ENCODE results near the gene RDH5. TPM values are rescaled to one million over a fixed set of nuclear protein-coding genes. Genes with fewer than 3 reads are reported as not detected.
A peak's percentile ranks its signal among the peaks of the same experiment; 100 is the strongest.

RDH5 gene
- total RNA-seq, 1 donor from 2014 or later: 2.3 TPM

GRCh38 chr12:55765736-55766290 is 45.6 kb downstream of the RDH5 start:
- Mint-ChIP-seq H3K9me3 (ENCODE audit: low read depth) (no peaks in the 10 kb centered on the region), H3K27me3 (ENCODE audit: low read depth) (no peaks in the 10 kb centered on the region), H3K4me1 (ENCODE audit: low read depth) (no peaks in the 10 kb centered on the region), H3K27ac (ENCODE audit: unreplicated experiment) (no peak overlapping the region), H3K4me3 (ENCODE audit: unreplicated experiment) (no peak overlapping the region), H3K36me3 (ENCODE audit: low read depth) (peaks cover 14% of the 10 kb centered on the region)
- no peak for TF ChIP-seq CTCF (IDR thresholded peaks at IDR 0.05)
- no peak for DNase-seq (ENCODE audit: low spot score)

GRCh38 chr12:55767156-55767555 is 47.0 kb downstream of the RDH5 start:
- no peaks in the 10 kb centered on the region for H3K27me3 Mint-ChIP-seq (ENCODE audit: low read depth)
- H3K9me3 Mint-ChIP-seq (ENCODE audit: low read depth): no peaks in the 10 kb centered on the region
- H3K4me1 Mint-ChIP-seq (ENCODE audit: low read depth): no peaks in the 10 kb centered on the region
- no peak for DNase-seq (ENCODE audit: low spot score)
- no peak for TF ChIP-seq CTCF (IDR thresholded peaks at IDR 0.05)
- peaks cover 10% of the 10 kb centered on the region for H3K36me3 Mint-ChIP-seq (ENCODE audit: low read depth)
- H3K4me3 Mint-ChIP-seq (ENCODE audit: unreplicated experiment): no peak overlapping the region
- H3K27ac Mint-ChIP-seq (ENCODE audit: unreplicated experiment): peak overlapping the region; percentile 54

- Mint-ChIP-seq H3K9me3 (ENCODE audit: low read depth) (no peaks in the 10 kb centered on the region), H3K36me3 (ENCODE audit: low read depth) (peaks cover 4% of the 10 kb centered on the region), H3K4me3 (ENCODE audit: unreplicated experiment) (no peak overlapping the region), H3K4me1 (ENCODE audit: low read depth) (no peaks in the 10 kb centered on the region), H3K27me3 (ENCODE audit: low read depth) (no peaks in the 10 kb centered on the region), H3K27ac (ENCODE audit: unreplicated experiment) (no peak overlapping the region)
- no peak for TF ChIP-seq CTCF (IDR thresholded peaks at IDR 0.05)
- DNase-seq (ENCODE audit: low spot score): no peak
These were observed 51.5 kb downstream of the RDH5 start for GRCh38 chr12:55771736-55772135.

Other genes starting within 250 kb of the RDH5 start
- gene OR6C68, start 228.0 kb upstream of the RDH5 start, total RNA-seq: not detected in 3 replicates
- gene OR6C4, start 170.8 kb upstream of the RDH5 start, total RNA-seq: not detected in 3 replicates
- not detected in 3 replicates for gene OR2AP1, start 147.9 kb upstream of the RDH5 start, total RNA-seq
- gene OR10P1, start 83.5 kb upstream of the RDH5 start, total RNA-seq: not detected in 3 replicates
- 5.6 to 32.4 TPM (median 31.6 TPM) in 3 replicates for gene ITGA7, start 12.5 kb upstream of the RDH5 start, total RNA-seq
- 67.3 to 78.4 TPM (median 77.2 TPM) in 3 replicates for gene BLOC1S1, start 4.3 kb upstream of the RDH5 start, total RNA-seq
- gene CD63, start 8.6 kb downstream of the RDH5 start, total RNA-seq: 1,244 to 1,365 TPM (median 1,317 TPM) in 3 replicates
- 17.8 to 19.1 TPM (median 18.3 TPM) in 3 replicates for gene GDF11, start 22.7 kb downstream of the RDH5 start, total RNA-seq
- 54.0 to 58.8 TPM (median 58.7 TPM) in 3 replicates for gene SARNP, start 97.3 kb downstream of the RDH5 start, total RNA-seq
- 31.4 to 32.9 TPM (median 32.1 TPM) in 3 replicates for gene ORMDL2, start 97.6 kb downstream of the RDH5 start, total RNA-seq
- 28.3 to 34.3 TPM (median 29.5 TPM) in 3 replicates for gene DNAJC14, start 109.2 kb downstream of the RDH5 start, total RNA-seq
- gene MMP19, start 122.5 kb downstream of the RDH5 start, total RNA-seq: 12.9 to 17.8 TPM (median 16.1 TPM) in 3 replicates
- gene PYM1, start 207.5 kb downstream of the RDH5 start, total RNA-seq: 17.3 to 26.4 TPM (median 19.0 TPM) in 3 replicates
- 65.8 to 118 TPM (median 66.4 TPM) in 3 replicates for gene DGKA, start 210.8 kb downstream of the RDH5 start, total RNA-seq
- 0.45 to 1.1 TPM (median 0.82 TPM) in 3 replicates for gene PMEL, start 245.6 kb downstream of the RDH5 start, total RNA-seq
- gene CDK2, start 246.4 kb downstream of the RDH5 start, total RNA-seq: 25.5 to 41.4 TPM (median 26.1 TPM) in 3 replicates